IPS-NIHi7 (cell line): ENCODE data around the gene CREG1.

Source experiments
- DNase-seq: peaks from one replicate; pipeline ENCODE4 v3.0.0; 2012; ENCODE audit warnings: mixed read lengths; ENCODE audit errors: extremely low spot score

Gene CREG1

GRCh38 chr1:167532964-167533824 lies 20.4 kb downstream of the CREG1 start:
- DNase-seq, result no peak

- no peak for DNase-seq
Measured at GRCh38 chr1:167532375-167532774, 21.2 kb downstream of the CREG1 start.

GRCh38 chr1:167529829-167530474 lies 23.6 kb downstream of the CREG1 start:
- no peak for DNase-seq

- DNase-seq, result no peak
Measured at GRCh38 chr1:167528057-167528728, 25.4 kb downstream of the CREG1 start.

DNA sequence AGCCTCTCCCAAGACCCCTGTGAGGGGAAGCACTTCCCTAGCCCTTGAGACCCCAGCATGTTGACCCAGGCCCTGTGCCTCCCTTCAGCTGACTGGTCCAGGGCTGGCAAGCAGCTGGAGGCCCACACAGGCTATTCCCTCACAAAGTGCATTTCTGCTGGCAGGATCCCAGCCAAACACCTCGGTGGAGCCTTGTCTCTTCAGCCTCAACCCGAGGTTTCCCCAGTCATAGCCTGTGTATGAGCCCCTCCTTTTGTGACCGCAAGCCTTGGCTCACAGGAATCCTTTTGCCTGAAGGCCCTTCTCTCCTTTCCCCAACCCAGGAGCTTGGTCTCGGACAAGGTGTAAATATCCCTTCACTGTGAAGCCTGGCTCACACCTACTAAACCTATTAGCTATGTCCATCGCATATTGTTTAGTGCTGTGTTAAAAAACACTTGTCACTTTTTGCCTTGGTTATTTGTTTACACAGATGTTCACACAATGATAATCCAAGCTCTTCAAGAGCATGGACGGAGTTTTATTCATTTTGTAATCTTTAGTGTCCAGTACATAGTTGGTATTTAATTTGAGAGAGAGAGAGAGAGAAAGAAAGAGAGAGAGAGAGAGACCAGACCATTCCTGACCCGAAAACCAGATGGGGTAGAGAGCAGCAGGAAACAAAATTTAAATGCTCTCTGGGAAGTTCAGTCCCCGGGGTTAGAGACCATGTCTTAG lies 26.7 kb downstream of the CREG1 start:
- no peak for DNase-seq

GRCh38 chr1:167524651-167525050 lies 28.9 kb downstream of the CREG1 start:
- no peak for DNase-seq

- no peak for DNase-seq
Measured at GRCh38 chr1:167522246-167522645, 31.3 kb downstream of the CREG1 start.

GRCh38 chr1:167520711-167521206 lies 32.8 kb downstream of the CREG1 start:
- DNase-seq, result no peak

DNA sequence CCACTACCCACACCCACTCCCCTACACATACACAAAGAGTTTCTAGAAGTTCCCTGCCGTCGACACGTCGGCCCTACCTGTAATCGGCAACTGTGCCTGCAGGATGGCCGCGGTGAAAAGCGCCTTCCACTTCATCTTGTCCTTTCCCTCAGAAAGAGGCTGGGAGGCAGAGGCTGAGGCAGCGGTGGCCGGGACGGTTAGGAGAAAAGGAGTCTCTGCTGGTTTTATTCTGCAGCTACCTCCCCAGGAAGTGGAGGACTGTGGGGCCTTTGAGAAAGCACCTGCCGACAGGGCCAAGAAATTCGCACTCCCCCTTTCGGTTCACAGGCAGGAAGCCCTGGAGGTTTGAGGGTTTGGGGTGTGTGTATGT lies 35.2 kb downstream of the CREG1 start, which contains the start of gene CD247:
CD247 (minus strand) TSS at position 199 of the 370 bp plus-strand sequence; CDS start at position 135, 64 bp downstream.
- no peak for DNase-seq

GRCh38 chr1:167517535-167518330 lies 35.8 kb downstream of the CREG1 start:
- DNase-seq, result no peak

DNA sequence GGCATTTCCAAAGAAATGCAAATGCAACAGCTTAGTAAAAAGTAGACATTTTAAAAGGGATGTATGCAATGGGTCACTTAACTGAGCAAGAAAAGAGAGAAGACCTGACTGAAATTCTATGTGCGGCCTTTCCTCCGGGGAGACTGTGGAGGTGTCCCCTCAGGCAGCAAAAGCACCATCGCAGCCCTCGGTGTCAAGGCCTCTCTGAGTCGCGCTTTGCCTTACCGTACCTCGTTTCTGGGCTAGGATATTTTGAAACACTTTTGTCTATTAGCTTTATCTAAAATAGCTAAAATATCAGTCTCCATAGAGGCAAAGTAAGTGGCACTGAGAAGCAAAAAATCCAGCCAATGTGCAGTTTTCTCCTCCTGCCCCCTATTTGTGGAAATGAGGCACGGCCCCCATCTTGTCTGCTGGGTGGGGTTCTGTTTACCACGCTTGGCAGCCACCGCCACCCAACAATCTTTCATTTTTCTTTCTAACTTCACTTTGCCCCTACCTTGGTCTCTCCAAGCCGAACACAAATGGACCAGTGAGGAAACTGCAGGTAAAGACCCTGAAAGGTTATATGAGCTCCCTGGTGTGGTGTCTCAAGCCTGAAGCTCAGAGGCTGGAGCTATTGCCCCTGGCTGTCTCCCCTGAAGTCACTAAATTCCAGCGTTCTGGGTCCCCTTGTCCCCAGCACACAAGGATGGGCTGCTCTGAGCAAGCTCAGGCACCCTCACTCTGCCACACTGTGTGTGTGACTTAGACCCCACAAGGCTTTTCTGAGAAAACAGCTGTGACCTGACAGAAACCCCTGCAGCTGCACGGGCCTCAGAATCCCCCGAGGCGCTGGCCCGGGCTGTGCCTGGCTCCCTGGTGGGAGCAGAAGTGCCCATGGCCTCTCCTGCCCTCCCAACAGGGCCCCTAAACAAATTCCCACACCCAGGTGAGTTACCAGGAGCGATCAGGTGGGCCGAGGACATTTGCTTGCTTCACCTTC lies 36.9 kb downstream of the CREG1 start:
- no peak for DNase-seq

DNA sequence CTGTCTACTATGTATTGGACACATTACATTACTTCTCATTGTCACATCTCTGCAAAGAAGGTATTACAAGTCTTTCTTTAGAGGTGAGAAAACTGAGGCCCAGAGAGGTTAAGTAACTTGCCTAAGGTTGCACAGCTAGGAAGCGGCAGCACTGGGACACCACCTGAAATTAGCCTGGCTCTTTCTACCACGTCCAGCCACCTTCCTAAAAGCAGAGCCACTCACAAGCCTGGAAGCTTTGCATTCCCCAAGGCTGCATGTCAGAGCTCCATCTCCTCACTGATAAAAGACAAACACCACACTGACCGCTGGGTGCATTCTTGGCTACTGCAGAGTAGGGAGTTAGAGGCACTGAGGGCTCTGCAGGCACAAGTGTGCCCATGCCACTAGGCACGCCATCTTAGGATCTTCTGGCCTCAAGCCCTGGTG lies 37.7 kb downstream of the CREG1 start:
- no peak for DNase-seq

DNA sequence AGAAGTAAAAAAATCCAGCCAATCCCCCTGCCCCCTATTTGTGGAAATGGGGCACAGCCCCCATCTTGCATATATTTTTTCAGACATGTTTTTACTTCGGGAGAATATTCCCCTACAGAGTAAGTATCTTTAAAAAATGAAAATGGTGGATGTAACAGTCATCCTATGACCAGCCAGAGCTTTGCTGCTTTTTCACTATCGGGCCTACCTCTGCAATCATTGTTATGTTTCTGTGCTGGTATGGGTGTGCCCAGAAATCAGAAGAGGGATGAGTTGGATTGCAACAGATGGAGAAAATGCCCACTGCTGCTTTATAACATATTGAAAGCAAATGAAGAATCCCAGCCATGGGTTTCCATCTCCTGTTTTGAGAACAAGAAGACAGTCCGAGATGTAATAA lies 38.1 kb downstream of the CREG1 start:
- no peak for DNase-seq

DNA sequence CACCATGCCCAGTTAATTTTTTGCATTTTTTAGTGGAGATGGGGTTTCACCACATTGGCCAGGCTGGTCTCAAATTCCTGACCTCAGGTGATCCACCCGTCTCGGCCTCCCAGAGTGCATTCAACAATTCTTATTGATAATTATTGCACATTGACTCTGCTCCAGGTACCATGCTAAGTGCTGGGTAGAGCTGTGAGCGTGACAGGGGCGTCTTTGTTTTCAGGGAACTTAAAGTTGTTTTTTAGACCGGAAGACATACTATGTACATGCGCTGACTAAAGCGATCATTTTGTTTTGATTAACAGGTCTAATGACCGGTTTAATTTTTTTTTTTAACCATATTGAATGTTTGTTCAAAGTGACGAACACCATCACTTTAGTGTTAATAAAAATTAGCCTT lies 39.3 kb downstream of the CREG1 start:
- no peak for DNase-seq

DNA sequence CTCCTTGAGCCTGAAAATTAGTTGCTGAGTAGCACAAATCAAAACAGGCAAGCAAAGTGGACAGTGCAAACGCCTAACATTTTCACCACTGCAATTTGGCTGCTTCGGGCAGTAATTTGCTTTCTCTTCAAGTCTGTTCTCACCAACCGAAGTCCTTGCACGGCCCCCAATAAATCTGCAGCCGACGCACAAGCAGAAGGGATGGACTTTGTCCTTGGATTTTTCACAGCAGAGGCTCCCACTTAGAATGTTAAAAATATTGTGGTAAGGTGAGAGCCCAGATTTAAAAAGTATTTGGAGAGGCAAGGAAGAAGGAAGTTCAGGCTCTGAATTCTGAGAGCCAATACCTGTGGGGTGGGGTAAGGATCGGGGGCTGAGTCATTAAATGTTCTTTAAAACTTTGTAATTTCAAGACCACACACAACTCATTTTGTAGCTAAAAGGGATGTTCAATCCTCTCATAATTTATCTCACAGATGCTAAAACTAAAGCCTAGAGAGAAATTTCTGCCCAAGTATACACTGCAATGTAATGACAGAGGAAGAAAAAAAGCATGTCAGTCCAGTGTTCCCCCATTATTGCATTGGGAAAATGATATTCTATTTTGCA lies 41.4 kb downstream of the CREG1 start:
- no peak for DNase-seq

DNA sequence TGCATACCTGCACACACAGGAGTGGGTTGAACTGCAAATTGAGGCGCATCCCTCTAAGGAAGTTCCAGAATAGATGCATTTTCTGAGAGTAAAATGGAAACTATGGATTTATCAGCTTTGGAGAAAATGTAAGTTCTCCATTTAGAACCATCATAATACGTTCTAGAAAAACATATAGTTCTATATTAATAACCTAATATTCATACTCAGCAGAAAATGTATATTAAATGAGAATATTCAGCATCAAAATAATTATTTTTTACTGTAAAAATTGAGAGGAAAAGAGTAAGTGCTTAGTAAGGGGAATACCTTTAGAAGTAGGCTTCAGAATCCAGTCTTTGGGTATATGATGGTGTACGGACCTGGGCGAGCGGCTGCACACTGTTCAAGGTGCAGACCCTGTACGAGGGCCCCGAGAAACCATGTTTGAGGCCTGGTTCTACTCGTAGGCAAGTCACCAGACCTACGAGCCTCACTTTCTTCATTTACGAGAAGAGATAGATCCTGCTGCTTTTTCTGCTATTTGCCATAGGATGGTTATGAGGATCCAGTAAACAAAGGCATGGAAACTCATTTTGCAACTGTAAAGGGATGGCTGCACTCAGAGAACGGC lies 42.1 kb downstream of the CREG1 start:
- DNase-seq, result no peak

DNA sequence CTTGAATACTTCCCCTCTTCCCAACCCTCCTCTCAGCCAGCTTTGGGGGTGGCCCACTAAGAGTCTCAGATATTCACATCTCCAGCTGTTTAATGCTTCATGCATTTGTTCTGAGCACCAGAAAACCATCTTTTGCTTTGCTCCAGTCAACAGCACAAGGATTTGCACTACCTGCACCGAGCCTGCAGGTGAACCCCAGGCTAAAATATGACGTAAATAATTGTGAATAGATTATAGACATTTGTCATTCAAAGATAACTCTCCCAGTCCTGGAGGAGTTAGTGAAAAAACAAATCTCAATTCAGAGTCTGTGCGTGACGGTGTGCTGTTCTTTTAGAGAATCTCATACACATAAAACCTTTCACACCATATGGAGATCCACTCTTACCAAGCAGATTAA lies 42.7 kb downstream of the CREG1 start:
- DNase-seq, result no peak

- no peak for DNase-seq
Measured at GRCh38 chr1:167510244-167510643, 43.3 kb downstream of the CREG1 start.

DNA sequence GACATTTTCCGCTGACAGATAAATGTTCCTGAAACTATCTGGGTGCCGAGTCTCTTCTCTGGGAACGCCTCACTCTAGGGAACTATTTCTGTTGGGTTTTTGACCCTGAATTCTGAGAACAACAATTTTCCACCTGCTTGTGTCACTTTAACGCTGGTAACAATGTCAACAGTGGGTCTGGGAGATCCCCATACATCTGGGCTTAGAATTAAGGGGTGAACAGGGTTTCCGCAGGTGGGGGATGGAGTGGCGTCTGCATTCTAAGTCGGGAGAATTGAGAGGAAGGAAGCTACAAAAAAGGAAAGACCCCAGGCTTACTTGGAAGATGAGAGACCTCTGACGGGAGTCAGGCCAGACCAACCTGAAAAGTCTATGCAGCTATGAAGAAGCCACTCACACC lies 44.0 kb downstream of the CREG1 start:
- DNase-seq, result no peak
